NCI-H345 (cell line): Measurements from ENCODE around the gene CD248.
"Not testable (repeated sequence)": the region's sequence is repeated elsewhere in the genome, so short reads cannot be mapped to it uniquely, and the experiment has no call there.

Experiments
- DNase-seq: peaks from one replicate; lab custom pipeline; 2025; lab: John Stamatoyannopoulos, UW

Gene CD248

DNA sequence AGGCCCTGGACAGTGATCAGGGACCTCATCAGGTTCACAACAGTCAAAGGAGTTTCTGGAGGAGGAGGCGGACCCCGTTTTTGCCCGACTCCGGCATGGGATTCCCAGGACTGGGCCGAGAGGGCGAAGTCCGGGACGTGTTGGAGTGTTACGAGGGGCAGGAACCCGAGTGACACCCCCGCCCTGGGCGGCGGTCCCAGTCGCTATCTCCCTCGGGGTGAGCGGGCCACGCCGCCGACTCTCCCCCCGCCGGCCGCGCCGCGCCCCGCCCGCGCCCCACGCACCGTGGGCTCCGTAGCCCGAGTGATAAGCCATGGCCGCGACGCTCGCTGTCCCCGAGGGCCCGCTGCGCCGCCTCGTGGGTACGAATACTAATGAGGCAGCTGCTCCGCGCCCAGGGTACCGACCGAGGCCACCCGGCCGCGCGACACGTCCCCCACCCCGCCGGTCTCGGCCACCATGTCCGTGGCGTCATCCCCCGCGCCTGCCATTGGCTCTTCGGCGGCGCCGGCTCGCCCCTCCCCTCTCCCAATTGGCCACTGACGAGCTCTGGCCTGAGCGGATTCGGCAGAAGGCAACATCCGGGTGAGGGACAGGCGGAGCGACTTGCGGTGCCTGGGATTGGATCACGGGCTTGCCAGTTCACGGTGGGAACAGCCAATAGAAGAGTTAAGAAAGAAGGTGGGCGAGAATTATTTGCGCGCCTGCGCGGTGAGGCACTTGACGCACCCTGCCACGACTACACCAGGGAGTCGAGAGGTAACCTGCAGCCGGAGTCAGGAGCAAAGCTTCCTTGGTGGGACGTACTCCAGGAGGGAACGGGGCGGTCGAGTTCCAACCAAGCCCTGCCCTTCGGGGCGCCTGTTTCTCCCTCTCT lies 27.9 kb downstream of the CD248 start, which contains the start of gene YIF1A:
Gene YIF1A, minus strand, starts transcription at position 473 of the 877 bp plus-strand sequence. Its CDS starts 158 bp downstream, at position 315.
- DNase-seq = peak; percentile 99

DNA sequence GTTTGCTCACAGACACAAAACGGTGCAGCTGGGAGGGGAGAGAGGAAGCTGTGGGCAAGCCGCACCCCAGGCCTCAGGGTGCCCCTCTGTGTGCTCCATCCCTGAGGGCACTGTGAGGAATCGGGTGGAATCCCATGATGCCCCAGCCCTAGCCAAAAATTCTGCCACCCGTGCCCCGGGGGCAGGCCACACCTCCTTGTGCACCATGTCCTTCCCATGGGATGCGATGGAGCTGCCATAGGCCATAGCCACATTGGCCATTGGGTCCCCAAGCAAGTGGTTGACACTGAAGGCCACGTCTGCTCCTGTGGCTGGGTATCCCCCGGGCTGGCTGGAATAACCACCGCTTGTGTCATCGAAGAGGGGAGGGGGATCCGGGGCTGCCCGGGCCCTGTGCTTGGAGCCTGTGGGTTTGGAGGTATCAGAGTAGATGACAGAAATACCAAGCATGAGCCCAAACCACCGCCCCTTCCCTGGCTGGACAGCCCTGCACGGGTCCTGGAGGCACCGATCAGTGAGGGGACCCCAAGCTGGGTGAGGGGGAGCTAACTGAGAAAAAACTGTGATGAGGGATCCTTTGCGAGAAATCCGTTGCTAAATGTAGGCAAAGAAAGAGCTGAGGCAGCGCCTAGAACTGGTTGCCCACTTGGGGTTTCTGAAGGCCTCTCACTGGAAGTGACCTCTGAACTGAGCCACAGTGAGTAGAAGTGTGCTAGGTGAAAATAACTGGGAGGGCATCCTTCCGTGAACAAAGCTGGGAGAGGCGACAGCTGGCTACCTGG lies 28.8 kb downstream of the CD248 start:
- no peak for DNase-seq

DNA sequence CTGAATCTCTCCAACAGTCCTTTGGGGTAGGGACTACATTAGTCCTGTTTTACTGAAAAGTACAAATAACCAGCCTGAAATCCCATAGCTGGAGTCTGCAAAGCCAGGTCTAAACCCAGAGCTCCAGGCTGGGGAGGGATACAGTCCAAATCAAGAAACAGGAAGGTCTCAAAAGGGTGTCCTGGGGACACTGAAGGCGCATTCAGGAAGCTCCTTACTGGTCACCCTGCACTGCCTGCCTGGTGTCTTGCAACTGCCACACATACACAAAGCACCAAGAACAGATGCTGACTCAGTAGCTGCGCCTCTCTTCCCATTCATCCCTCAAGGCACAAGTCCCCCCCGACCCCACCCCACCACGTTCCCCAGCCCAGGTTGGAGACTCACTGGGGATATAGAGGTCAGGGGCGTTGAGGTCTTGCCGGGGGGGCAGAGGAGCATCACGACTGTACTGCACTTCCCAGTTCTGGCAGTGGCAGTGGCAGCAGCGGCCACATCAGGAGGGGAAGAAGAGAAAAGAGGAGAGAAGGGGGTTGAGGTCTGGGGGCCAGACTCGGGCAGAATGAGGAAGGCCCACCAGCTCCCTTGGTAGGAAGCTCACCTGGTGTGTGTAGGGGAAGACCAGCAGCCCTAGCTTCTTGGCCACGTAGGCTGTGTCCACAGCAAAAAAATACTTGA lies 29.5 kb downstream of the CD248 start:
- no peak for DNase-seq

DNA sequence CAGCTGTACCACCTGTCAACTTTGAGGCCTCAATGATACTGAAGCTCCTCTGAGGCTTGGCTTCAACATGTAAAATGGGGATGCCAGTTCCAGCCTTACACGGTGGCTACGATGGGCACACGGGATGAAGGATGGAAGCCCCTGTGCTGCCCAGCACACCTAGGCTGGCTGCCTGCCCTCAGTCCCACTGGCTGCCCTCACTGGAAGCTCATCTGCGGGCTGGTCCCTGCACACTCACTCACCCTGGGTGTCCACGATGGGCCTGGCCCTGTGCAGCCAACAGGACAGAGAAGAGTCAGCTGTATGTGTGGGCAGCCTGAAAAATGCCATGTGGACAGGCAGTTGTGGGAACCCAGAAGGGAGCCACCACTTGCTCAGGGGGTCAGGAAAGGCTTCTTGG lies 30.1 kb downstream of the CD248 start:
- no peak for DNase-seq

DNA sequence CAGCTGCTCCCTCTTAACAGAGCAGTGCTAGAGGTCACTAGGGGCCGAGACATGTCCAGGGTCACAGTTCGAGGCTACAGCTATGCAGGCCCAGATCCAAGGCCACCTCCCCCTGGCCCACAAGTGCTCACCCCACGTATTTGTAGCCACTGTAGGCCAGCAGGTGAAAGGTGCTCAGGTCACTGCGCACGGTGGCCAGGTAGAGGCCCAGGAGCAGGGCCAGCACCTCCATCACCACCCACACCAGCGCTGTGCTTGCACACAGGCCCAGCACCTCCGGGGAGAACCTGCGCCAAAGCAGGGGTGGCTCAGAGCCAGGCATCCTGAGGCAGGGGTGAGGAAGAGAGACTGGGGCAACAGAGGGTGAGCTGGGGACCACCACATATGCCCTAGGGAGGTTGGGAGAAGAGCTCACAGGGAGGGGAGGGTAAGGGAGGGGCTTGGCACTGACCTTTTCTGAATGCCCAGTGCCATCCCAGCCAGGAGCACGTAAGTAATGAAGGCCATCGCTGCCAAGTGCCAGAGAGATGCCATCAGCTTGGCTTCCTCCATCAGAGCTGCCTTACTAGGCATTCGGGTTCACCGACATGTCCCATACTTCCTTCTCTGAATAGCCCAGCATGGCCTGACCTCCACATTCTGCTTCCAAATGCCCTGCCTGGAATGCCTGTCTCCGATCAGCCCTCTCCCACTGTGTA lies 31.4 kb downstream of the CD248 start:
- no peak for DNase-seq

DNA sequence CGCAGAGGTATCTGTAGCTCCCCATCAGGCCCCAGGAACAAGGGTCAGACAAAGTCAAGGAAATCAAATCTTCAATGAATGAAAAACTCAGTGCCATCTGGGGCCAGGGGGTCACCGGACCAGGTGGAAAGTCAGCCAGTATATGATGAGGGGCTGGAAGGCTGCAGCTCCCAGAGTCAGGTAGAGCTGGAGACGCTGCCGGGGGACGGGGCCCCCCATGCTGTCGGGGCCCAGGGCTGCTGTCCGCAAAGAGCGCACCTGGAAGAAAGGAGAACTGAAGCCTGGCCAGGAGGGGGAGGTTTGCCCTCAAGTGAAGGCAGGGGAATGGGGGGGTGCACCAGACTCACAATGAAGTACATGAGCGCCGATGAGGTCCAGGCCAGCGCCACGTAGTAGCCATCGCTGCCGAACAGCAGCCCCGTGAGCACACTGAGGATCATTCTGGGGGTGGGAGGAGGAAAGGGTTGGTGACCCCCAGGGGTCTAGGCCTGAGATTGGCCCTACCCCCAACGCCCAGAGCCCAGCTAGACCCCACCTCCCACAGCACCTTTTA lies 32.2 kb downstream of the CD248 start:
- DNase-seq = no peak

DNA sequence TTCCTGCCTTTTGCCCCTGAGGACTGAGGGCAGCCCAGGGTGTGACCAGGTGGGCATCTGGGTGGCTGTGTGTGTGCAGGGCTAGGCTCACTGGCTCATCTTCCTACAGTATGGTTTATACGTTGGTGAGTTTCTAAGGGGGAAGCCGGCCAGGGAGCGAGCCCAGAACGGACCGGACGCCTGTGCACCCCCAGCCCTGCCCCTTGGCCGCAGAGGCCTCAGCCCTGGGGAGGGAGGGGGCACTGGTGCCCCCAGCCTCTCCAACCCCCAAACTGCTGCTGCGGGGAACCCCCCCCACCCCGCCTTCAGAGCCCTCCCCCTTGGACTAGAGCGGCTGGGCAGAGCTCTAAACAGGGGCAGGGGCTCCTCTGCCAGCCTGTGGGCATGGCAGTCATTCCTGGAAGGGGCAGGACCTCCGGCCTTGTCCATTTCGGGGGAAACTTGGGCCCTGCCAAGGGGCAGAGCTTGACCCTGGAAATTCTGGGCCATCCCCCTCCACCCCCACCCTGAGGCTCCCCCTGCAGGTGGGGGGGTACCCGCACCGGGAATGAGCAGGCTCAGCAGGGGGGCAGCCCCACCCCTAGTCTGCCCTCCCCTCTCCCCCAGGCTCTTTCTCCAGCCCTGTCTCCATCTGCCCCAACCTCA lies 33.3 kb downstream of the CD248 start:
- no peak for DNase-seq

DNA sequence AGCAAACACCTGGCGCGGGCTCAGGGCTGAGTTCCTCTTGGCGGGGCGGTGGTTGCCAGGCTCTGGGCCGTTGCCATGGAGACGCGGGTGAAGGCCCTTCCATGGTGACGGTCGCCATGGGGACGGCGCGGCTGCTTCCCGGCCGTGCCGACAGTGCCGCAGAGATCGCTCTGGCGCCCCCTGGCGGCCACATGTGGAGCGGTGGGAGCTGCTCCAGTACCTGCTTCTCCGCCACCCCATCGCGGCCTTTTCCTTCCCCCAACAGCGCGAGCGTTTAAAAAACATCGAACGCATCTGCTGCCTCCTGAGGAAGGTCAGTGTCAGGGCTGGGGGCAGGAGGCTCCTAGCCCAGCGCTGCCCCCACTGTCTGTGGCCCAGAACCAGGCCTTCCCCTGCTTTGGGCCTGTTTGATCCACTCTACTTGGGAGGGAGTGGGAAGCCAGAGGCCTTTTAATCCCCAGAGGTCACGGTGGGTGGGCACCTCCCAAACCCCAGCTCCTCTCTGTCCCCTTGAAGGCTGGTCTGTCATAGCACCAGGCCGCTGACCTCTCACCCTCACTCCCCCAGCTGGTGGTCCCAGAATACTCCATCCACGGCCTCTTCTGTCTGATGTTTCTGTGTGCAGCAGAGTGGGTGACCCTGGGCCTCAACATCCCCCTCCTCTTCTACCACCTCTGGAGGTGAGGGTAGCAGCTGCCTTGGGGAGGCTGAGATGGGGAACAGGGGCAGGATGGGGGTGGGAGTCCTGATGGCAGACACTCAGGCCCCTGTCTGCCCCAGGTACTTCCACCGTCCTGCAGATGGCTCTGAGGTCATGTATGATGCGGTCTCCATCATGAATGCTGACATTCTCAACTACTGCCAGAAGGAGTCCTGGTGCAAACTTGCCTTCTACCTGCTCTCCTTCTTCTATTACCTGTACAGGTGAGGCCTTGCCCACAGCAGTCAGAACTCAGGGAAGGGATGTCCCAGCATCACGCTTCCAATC lies 34.1 kb downstream of the CD248 start:
- peak; percentile 97 for DNase-seq

DNA sequence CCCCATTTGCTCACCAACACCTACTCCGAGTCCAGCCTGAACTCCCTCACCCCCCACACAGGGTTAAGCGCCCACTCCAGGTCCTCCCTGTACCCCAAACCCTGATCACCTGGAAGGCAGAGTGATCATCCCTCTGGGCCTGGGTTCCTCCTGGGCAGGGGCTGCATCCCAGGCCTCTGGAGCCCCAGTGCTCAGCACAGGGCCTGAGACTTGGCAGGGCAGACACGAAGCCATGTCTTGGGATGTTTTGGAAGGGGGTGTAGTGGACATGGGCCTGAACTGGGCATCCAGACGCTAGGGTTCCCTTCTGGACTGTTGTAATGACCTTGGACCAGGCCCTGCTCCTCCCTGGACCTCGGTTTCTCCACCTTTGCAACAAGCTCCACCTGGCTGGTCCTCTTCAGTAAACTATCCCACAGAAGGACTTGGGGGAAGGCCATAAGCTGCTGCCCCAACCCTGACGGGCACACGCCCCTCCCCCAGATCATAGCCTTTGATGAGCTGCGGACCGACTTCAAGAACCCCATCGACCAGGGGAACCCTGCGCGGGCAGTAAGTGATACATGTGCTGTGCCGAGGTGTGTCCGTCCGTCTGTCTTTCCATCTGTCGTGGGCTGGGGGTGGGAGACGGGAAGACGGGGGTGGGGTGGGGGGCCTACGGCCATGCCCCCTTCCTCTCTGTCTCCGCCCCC lies 34.9 kb downstream of the CD248 start:
- DNase-seq = no peak

DNA sequence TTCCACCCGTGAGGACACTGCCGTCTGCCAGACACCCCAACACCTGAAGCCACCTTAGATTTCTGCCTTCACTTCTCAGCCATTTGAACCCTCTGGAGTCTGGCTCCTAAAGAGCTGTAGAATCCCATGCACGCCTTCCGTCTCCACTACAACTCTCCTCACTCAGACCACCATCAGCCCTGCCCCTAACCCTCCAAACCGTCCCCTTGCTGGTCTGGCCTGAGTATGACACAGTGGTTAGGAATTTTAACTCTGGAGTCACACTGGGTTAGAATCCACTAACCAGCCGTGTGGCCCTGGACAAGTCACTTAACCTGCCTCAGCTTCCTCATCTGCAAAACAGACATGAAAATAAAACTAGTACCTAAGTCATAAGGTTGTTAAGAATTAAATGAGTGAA lies 35.8 kb downstream of the CD248 start:
- DNase-seq = no peak

DNA sequence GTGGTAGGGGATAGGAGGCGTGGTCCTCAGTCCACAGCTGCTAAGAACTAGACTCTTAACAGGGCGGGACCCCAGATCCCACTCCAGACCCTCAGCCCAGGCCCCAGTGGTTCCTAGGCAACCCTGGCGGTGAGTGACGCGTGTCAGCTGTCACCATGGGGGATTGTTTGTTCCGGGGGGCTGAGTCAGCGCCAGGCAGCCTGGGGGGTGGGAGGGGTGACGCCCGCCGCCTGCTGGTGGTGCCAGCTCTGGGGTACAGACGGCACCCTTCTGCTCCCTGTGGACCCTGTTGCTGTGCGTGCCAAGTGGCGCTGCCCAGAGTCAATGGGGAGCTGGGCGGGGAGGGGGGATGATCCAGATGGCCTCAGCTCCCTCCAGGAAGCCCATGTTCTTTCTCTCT lies 36.4 kb downstream of the CD248 start:
- no peak for DNase-seq

DNA sequence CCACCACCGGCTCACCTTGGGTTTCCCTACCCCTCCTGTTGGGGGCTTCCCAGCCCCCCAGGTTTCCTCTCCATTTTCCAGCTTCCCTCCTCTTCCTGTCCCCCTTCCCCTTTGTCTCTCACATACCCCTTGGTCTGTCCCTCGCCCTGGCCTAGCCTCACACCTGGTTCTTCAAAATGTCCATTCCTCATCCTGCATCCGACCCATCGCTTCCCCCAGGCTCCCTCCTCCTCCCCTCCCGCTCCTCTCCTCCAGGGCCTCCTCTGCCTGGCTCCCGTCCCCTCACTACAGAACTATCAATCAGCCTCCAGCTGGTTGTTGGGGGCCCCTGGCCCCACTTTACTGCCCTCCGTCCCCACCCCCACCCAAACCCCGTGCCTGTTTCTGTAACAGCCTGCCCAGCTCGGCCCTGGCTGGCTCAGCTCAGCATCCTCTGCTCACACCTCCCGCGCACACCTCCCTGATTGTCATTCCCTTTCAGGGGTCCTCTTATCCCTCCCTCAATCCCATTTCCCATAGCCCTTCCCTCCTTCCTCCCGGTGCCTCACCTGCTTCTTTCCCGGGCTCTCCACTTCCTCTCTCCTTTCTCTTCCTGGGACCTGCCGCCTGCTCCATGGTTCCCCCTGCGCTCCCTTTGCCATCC lies 37.6 kb downstream of the CD248 start:
- no peak for DNase-seq

DNA sequence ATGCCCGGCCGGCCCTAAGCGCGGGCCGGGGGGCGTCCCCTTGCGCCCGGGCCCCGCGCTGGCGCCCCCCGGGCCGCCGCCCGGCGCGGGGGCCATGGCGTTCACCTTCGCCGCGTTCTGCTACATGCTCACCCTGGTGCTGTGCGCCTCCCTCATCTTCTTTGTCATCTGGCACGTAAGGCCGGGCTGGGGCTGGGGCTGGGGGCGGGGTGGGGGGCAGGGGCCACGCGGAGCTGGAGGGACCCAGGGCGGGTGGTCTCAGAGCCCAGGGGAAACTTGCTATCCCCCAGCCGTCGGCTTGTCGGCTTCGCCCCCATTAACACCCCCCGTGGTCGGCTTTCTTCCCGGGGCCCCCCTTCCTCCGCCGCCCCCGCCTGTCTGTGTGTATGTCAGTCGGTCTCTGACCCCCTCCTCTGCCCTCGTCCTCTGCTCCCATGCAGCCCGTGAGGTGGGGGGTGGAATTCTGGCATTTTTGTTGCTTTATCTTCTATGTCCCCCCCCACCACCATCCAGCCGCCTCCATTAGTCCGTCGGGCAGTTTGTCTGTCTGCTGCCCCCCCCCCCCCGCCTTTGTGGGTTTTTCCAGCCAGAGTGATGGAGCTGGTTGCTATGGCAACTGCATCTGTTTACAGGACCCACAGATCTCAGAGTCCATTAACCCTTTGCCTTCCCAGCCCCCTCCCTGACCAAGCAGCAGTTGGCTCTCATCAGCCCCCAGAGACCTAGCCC lies 38.3 kb downstream of the CD248 start:
- DNase-seq = no peak

DNA sequence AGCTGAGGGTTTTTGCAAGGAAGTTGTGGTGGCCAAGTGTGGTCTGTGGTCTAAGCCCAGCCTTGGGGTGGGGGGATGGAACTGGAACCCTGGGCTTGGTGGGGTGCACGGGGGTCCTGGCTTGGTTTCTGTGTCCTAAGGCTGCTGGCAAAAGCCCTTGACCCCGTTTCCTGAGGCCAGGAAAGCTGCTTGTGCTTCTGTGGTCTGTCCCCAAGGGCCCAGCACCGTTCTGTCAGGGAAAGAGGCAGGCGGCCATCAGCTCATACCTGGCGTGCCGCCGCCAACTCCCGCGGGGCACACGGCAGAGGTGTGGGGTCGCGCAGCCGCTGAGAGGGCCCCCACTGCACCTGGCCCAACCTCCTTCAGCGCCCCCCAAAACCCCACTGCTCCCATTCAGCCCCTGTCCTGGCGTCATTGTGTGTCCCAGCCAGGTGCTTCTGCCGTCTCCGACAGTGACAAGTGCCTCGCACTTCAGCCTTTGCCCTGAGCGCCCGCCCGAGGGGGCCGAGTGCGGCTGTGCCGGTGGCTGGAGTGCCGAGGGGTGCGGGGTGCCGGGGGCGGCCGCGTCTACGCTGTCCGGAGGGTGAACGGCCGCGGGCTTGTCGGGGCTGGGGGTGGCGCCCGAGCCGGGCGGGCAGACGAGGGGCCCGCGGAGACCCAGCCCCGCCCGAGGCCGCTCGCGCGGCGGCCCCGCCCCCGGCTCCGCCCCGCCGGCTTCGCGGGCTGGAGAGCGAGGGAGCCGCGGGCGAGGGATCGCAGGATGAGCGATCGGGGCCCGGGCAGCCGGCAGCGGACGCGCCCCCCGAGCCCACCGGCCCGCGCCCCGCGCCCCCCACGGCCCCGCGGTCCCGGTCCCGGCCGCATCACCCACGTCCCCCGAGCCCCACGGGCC lies 39.1 kb downstream of the CD248 start, which contains the start of gene CNIH2:
Gene CNIH2, plus strand, starts transcription at position 705 of the 892 bp plus-strand sequence. CDS start 282 bp downstream, outside the sequence.
- peak; percentile 71 for DNase-seq

DNA sequence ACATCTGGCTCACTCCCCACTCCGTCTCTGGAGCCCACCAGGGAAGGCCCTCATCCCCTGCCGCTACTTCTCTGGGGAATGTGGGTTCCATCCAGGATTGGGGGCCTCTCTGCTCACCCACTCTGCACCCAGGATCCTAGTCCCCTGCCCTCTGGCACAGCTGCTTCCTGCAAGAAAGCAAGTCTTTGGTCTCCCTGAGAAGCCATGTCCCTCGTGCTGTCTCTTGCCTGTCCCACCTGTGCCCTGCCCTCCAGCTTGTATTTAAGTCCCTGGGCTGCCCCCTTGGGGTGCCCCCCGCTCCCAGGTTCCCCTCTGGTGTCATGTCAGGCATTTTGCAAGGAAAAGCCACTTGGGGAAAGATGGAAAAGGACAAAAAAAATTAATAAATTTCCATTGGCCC lies 39.8 kb downstream of the CD248 start:
- not testable (repeated sequence) for DNase-seq

DNA sequence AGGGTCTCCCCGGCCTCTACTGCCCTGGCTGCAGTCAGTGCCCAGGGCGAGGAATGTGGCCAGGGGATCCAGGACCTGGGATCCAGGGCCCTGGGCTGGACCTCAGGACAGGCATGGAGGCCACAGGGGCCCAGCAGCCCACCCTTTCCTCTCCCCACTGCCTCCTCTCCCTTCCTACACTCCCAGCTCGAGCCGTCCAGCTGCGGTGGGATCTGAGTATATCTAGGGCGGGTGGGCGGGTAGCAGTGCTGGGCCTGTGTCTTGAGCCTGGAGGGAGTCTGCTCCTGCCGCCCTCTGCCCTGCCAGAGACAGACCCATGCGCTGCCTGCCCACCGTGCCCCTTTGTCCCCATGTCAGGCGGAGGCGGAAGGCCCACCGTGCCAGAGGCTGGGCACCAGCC lies 40.2 kb downstream of the CD248 start:
- not testable (repeated sequence) for DNase-seq
